Neural progenitor cell (in vitro differentiated cells): ENCODE results near the gene THAP4.

Source experiments
- EZH2phosphoT487 ChIP-seq: fragments of 200-600 bp; sonication (generic); IDR thresholded peaks from 2 replicates; pipeline ENCODE4 v1.6.1; 2017; ENCODE audit warnings: antibody characterized with exemption
- TF ChIP-seq, protein P1 (sequence below): fragments of 200-600 bp; sonication (generic); IDR thresholded peaks from 2 replicates; pipeline ENCODE4 v1.5.1; 2017; ENCODE audit warnings: antibody characterized with exemption, mild to moderate bottlenecking

DNA sequence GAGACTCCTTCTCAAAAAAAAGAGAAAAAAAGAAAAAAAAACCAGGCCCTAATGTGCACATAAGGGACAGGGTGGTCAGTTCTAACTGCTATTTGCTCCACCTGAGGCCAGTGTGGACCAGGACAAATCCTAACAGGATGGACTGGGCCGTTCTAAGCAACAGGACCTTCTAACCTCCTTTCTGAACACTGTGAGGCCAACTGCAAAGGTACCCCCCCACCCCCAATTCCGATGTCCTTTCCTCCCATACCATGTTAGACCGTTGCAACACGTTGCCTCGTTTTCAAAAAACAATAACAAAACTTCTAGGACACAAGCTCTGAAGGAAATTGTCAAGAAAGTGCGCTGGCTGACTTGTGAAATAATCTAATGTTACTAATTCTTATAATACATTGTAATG lies 1.2 kb downstream of the THAP4 start:
- TF ChIP-seq, protein P1, sequence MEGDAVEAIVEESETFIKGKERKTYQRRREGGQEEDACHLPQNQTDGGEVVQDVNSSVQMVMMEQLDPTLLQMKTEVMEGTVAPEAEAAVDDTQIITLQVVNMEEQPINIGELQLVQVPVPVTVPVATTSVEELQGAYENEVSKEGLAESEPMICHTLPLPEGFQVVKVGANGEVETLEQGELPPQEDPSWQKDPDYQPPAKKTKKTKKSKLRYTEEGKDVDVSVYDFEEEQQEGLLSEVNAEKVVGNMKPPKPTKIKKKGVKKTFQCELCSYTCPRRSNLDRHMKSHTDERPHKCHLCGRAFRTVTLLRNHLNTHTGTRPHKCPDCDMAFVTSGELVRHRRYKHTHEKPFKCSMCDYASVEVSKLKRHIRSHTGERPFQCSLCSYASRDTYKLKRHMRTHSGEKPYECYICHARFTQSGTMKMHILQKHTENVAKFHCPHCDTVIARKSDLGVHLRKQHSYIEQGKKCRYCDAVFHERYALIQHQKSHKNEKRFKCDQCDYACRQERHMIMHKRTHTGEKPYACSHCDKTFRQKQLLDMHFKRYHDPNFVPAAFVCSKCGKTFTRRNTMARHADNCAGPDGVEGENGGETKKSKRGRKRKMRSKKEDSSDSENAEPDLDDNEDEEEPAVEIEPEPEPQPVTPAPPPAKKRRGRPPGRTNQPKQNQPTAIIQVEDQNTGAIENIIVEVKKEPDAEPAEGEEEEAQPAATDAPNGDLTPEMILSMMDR, result no peak
- TF ChIP-seq EZH2phosphoT487, result no peak
